Activated CD4-positive, alpha-beta T cell treated with anti-CD3 and anti-CD28 coated beads, Interleukin-2, amount 50 U/mL, for 1 hour (primary cell): ENCODE data around the gene CDC42BPB.

Experiments used
- DNase-seq: peaks from one replicate; pipeline ENCODE4 v3.0.0-alpha.2; 2020

The CDC42BPB gene

DNA sequence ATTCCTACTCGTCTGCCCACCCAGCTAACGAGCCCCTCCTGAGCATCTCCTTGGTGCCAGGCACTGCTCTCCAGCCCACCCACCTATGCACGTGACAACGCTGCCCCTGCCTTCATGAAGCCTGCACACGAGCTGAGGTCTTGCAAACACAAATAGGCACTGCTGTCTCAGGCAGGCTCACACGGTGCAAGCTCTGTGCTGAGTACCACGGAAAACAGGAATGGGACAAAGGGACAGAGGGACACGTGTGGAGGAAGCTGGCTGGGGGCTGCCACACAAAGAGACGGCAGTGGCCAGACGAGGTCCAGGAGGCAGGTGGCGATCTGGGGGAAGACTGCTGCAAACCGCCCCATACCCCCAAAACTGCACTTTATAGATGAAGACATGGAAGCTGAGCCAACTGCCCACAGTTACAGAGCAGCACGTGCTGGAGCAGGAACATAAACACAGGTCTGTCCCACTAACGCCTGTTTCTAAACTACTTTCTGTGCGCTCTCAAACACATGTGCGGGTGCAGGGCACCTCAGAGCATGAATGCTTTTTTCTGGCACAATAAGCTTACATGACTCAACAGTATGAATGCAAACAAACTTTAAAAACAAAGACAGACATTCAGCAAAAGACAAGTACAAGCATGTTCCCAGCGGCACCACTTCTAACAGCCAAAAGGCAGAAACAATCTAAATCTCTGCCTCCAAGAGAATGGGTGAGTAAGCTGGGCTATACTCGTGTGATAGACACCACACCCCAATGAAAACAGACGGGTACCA, 70.4 kb downstream of the CDC42BPB start:
- no peak for DNase-seq

- no peak for DNase-seq
These were observed 71.7 kb downstream of the CDC42BPB start for GRCh38 chr14:102985665-102986064.

- no peak for DNase-seq
These were observed 72.8 kb downstream of the CDC42BPB start for GRCh38 chr14:102984336-102985102.

DNA sequence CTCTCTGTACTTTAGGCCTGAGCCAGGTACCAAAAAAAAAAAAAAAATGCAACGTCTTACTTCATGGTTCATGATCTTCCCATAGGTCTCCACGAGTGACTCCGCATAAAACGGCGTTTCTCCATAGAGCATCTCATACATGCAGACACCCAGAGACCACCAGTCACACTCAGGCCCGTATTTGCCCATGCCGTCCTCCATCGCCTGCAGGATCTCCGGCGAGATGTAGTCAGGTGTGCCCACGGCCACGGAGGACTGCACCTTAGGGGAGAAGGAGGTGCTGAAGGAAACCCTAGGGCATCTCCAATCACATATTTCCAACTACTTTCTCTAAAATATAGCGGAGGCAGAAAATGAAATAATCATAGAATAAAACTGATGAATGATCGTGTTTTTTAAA, 73.9 kb downstream of the CDC42BPB start:
- DNase-seq, result no peak

GRCh38 chr14:102982852-102983470, 74.4 kb downstream of the CDC42BPB start:
- DNase-seq, result no peak

DNA sequence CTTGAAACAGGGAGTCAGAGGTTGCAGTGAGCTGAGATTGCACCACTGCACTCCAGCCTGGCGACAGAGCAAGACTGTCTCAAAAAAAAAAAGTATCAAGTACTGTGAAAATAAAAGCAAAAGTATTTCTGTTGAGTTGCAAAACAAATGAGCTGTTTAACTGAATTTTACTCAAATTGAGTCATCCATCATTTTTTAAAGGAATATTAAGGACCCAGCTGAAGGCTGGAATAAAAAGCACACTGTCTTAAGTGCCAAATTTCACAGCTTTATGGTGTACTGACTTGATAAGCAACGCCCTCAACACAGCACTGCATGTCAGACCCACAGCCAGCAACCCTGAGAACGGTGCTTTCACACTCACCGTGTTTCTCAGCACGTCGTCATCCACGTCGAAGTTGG, 76.9 kb downstream of the CDC42BPB start:
- no peak for DNase-seq

DNA sequence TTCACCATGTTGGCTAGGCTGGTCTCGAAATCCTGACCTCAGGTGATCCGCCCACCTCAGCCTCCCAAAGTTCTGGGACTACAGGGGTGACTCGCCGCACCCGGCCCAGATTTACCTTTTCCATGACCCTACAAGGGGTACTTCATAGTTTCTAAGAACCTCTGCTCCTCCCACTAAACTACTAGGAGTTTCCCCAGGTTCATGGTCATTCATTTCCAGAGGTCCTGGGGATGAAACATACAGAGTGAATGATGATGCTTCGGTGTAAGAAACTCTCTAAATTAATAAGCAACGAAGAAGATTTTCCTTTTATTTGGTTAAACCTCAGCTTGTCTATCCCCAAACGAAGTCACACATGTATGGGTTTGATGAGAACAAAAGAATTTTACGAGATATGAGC, 77.9 kb downstream of the CDC42BPB start:
- DNase-seq, result no peak

DNA sequence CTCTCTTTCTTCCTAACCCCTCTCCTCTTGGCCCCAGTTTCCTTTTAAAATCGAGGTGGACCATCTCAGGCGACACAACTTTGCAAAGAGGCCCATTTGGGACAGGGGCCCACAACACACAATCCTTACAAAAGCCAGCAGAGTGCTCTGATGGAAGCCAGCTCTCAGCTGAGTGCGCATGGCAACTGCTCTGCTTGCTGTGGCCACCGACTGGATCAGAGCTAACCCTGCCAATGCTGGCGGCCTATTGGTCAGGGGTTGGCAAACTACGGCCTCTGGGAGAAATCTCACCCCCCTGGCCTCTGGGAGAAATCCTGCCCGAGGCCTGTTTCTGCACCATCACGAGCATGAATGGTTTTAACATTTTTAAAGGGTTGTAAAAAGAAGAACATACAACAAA, 79.9 kb downstream of the CDC42BPB start:
- DNase-seq, result no peak

GRCh38 chr14:102975662-102976061, 81.7 kb downstream of the CDC42BPB start:
- DNase-seq, result no peak

DNA sequence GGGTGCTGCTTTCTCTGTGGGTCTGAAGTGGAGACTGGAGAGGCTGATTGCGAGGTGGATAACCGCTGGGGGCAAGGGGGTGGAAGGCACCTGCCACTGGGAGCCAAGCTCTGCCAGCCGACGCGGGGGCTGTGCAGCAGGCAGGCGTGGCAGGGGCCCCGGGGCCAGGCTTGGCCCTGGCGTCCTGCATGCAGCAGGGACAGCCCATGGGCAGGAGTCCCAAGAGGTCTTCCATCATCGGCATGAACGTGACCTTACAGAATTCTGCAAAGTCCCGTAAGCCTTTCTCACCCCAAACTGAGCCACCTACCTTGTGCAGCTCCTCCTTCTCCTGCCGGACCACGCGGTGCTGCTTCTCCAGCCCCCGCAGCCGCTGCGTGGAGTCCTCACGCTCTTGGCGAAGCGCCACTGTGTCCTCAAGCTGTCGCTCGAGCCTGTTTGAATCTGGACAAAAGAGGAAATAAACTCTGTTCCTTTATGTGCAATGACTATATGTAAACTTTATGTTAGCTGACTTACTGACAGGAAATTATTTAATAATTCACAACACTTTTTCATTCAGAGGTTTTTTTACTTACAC, 83.6 kb downstream of the CDC42BPB start:
- no peak for DNase-seq

DNA sequence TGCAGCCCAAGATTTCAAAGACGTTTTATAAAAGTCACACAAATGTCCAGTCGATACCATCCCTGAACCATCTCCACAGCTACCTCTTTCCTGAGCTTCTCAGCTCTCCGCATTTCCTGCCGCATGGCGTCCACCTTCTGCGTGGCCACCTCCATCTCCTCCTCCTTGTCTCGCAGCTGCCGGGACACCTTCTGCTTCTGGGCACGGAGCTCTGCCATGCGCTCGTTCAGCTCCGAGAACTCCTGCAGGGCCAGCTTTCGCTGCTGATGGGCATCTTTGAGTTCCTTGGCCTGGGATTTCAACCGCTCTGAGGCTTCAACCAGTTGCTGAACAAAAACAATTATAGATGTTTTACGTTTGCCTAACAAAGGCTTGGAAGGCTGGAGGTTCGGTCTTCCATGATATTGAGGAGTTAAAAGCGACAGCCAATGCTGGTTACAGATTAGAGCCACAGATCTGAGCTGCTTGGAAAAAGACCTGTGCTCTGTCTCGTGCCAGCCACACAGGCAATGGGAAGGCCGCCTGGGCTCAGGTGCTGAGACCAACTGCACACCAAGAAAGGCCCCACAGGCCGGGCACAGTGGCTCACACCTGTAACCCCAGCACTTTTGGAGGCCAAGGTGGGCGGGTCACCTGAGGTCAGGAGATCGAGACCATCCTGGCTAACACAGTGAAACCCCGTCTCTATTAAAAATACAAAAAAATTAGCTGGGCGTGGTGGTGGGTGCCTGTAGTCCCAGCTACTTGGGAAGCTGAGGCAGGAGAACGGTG, 85.3 kb downstream of the CDC42BPB start:
- DNase-seq, result no peak

GRCh38 chr14:102971314-102971713, 86.0 kb downstream of the CDC42BPB start:
- DNase-seq, result no peak

DNA sequence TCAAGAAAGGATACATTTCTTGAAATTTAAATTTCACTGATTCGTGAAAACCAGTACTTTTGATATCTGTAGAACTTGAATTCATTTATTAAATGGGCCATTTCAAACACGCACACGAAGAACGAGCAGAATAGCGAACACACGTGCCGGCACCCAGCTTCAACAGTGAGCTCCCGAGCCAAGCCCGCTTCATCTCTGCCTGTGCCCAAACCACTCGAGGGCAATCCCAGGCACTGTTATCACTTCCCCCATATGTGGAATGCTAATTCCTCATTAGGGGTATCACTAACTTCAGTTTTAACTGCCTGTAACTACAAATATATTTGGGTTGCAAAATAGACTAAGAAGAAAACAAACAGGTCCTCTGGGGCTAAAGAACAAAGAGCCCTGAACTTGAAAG, 86.9 kb downstream of the CDC42BPB start:
- no peak for DNase-seq

- no peak for DNase-seq
These were observed 87.4 kb downstream of the CDC42BPB start for GRCh38 chr14:102969901-102970300.

GRCh38 chr14:102969060-102969791, 88.1 kb downstream of the CDC42BPB start:
- DNase-seq, result no peak

DNA sequence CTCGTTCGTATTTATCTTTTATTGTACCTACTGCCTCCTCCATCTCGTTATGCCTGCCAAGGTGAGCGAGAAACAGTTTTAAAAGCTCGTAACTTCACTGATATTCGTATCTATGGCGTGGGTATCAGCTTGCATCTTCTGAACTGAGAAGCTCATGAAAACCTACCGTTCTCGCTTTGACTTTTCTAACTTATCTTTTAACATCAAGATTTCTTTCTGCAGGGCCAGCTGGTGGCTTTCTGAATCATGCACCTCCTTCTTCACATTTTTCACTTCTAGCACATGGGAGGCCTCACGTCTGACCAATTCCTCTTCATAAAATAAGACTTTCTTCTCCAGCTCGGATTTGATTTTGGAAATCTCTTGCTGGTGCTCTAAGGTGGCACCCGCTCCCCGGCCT, 89.0 kb downstream of the CDC42BPB start:
- DNase-seq, result no peak

DNA sequence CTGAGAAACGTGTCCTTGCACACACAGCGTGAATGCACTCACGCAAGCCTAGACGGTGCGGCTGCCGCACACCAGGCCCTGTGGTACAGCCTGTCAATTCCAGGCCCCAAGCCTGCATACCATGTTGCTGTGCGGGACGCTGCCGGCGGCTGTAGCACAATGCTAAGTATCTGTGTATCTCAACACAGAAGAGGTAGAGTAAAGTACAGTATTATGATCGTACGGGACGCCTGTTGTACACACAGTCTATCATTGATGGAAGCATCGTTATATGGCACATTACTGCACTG, 89.9 kb downstream of the CDC42BPB start:
- no peak for DNase-seq

GRCh38 chr14:102966681-102967505, 90.5 kb downstream of the CDC42BPB start:
- no peak for DNase-seq

DNA sequence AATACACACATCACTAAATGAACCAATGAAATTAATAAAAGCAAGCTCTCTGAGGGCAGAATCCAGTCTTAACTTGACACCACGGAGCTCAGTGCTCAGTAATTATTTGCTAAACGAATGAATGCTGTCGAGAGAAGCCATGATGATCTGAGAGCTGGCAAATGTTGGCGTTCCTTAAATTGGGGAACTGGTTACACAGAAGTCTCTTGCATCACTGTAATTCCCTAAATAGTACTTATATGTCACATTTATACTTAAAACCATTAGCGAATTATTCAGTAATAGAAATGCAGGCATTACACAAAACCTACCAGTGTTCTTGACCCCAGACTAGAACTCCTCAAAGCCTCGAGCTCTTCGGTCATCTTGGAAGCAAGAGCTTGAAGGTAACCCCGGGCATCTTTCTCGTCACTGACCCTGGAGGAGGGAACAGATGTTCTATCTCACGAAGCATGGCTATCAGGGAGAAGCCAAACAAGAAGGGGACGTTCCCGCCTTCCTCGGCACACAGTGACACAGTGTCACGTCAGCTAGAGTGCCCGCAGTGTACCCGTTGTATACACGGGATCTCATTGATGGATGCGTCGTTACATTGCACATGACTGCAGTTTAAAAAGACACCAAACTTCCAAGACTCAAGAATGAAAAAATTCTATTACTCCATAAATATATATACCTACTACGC, 91.2 kb downstream of the CDC42BPB start:
- DNase-seq, result no peak

DNA sequence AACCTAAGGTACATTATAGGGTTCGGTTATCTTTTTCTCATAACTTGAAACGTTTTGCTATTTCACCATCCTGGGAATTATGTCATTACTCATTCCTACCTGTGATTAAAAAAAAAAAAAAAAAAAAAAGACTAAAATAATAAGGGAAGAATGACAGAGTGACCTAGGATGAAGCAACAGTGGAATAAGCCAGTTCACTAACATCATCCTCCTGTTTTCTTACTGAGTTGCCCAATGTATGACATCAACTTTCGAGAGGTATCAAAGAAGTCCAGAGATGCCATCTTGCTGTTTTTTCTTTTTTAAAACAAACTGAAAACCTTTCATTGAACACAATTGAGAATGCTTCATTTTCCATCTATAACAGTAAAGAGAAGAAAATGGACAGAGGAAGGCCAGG, 92.1 kb downstream of the CDC42BPB start:
- DNase-seq, result no peak
